T-helper 22 cell (primary cell): Measurements from ENCODE around the gene CEP41.
"Not testable (repeated sequence)": the region's sequence is repeated elsewhere in the genome, so short reads cannot be mapped to it uniquely, and the experiment has no call there.

ENCODE experiments used
- DNase-seq: peaks from one replicate; pipeline ENCODE4 v3.0.0-alpha.2; 2020; ENCODE audit warnings: low read depth

The CEP41 gene

GRCh38 chr7:130458257-130458656 is 17.4 kb upstream of the CEP41 start:
- no peak for DNase-seq

- DNase-seq: no peak
Measured at GRCh38 chr7:130454959-130455358, 14.1 kb upstream of the CEP41 start.

- no peak for DNase-seq
Measured at GRCh38 chr7:130452951-130453350, 12.1 kb upstream of the CEP41 start.

GRCh38 chr7:130451344-130451743 is 10.5 kb upstream of the CEP41 start:
- DNase-seq: not testable (repeated sequence)

GRCh38 chr7:130446259-130446658 is 5.4 kb upstream of the CEP41 start:
- DNase-seq: no peak

GRCh38 chr7:130444751-130445407 is 4.1 kb upstream of the CEP41 start:
- no peak for DNase-seq

GRCh38 chr7:130444234-130444633 is 3.4 kb upstream of the CEP41 start:
- no peak for DNase-seq

GRCh38 chr7:130442601-130443000 is 1.8 kb upstream of the CEP41 start:
- no peak for DNase-seq

GRCh38 chr7:130441408-130441869 is 623 bp upstream of the CEP41 start:
- DNase-seq: no peak

GRCh38 chr7:130436253-130436652 is 4.6 kb downstream of the CEP41 start:
- no peak for DNase-seq

GRCh38 chr7:130435311-130435854 is 5.4 kb downstream of the CEP41 start:
- DNase-seq: no peak

- DNase-seq: no peak
Measured at GRCh38 chr7:130433301-130433700, 7.5 kb downstream of the CEP41 start.

- DNase-seq: no peak
Measured at GRCh38 chr7:130432886-130433285, 7.9 kb downstream of the CEP41 start.

GRCh38 chr7:130430841-130431666 is 9.8 kb downstream of the CEP41 start:
- no peak for DNase-seq

GRCh38 chr7:130430115-130430514 is 10.7 kb downstream of the CEP41 start:
- no peak for DNase-seq

GRCh38 chr7:130429019-130429418 is 11.8 kb downstream of the CEP41 start:
- DNase-seq: no peak

GRCh38 chr7:130426564-130426963 is 14.3 kb downstream of the CEP41 start:
- no peak for DNase-seq

- no peak for DNase-seq
Measured at GRCh38 chr7:130425796-130426195, 15.0 kb downstream of the CEP41 start.

- no peak for DNase-seq
Measured at GRCh38 chr7:130423501-130424037, 17.2 kb downstream of the CEP41 start.

- no peak for DNase-seq
Measured at GRCh38 chr7:130421684-130422083, 19.1 kb downstream of the CEP41 start.

GRCh38 chr7:130420943-130421578 is 19.8 kb downstream of the CEP41 start:
- no peak for DNase-seq

GRCh38 chr7:130419658-130420057 is 21.2 kb downstream of the CEP41 start:
- no peak for DNase-seq
